Measurements from ENCODE around the gene CORO1A. TPM values are rescaled to one million over a fixed set of nuclear protein-coding genes. Genes with fewer than 3 reads are reported as not detected.
"Not testable (repeated sequence)": the region's sequence is repeated elsewhere in the genome, so short reads cannot be mapped to it uniquely, and the experiment has no call there.

CORO1A gene
- total RNA-seq, 1 experiment from 2014 or later: 0.95 TPM

DNA sequence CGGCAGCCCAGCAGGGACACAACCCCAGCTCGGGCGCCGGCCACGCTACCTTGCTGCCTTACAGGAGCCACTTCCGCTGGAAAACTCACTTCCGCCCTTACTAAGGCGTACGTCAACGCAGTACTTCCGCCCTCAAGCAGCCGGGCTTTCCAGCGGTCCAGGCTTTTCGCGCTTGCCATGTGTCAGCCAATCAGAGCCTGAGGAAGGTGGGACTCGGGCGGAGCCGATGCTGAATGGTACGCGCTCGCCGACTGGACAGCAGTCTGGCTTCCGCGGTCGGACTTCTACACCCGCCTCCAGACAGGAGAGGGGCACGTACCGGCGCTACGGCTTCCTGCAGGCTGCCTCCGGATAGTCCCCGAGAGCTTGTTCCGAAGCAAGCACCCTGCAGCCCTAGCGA, 10.2 kb downstream of the CORO1A start, which contains the start of the genes BOLA2B and SLX1A:
TSS of gene BOLA2B (minus strand) at position 52 of the 400 bp plus-strand sequence. CDS start 71 bp downstream, outside the sequence.
TSS of gene SLX1A (plus strand) at position 261 of the 400 bp plus-strand sequence. CDS start 210 bp downstream, outside the sequence.
- CTCF ChIA-PET; BruUV-seq (replicated peaks); H3K36me3 Mint-ChIP-seq (ENCODE audit: insufficient read depth, unreplicated experiment); H3K4me3 Mint-ChIP-seq (ENCODE audit: unreplicated experiment); intact Hi-C loops (cut with micrococcal nuclease; ENCODE audit: unreplicated experiment); H3K9me3 Mint-ChIP-seq (ENCODE audit: unreplicated experiment); POLR2A ChIA-PET; H3K36me3 ChIP-seq (ENCODE audit: control insufficient read depth, insufficient read depth, low read length); DNase-seq; H3K9me3 ChIP-seq; H3K27me3 ChIP-seq (replicated peaks; ENCODE audit: control insufficient read depth, insufficient read depth, low read length); H3K4me1 ChIP-seq; H3K27ac Mint-ChIP-seq (ENCODE audit: unreplicated experiment); H3K27me3 Mint-ChIP-seq (ENCODE audit: insufficient read depth, unreplicated experiment); H3K4me1 Mint-ChIP-seq (ENCODE audit: low read depth, unreplicated experiment): not testable (repeated sequence)
- H3K4me3 ChIP-seq (ENCODE audit: low read depth, low read length): peak within 1 kb of the TSS; percentile 26; the same call in 1 of the 2 replicates

DNA sequence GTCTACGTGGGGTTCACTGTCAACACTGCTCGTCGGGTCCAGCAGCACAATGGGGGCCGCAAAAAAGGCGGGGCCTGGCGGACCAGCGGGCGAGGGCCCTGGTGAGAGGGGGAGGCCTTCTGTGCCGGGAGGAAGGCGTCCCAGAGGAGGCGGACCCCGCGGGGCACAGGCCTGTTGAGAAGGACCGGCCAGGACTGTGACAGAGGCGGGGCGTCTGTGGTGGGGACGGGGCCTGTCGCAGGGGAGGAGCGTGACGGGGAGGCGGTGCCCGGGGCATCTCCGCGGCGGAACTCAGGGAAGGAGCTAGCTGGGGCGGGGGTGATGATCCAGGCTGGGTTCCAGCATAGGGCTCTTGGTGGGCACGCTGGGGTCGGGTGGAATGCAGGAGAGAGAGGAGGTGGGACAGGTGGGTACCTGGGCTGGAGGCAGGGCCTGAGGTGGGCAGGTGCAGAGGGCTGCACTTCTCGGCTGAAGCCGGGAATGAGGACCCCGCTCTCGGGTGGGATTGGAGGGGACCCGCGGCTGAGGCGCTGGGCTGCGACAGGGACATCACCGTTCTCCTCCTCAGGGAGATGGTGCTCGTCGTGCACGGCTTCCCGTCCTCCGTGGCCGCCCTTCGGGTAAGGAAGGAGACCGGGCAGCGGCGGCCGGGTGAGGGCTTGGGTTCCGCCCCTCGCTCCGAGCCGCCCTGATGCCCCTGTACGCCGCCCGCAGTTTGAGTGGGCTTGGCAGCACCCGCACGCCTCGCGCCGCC, 10.9 kb downstream of the CORO1A start:
- BruUV-seq (replicated peaks): TSS peak; percentile 93
- H3K4me1 ChIP-seq; H3K4me3 Mint-ChIP-seq (ENCODE audit: unreplicated experiment); intact Hi-C loops (cut with micrococcal nuclease; ENCODE audit: unreplicated experiment); H3K36me3 Mint-ChIP-seq (ENCODE audit: insufficient read depth, unreplicated experiment); H3K4me1 Mint-ChIP-seq (ENCODE audit: low read depth, unreplicated experiment); CTCF ChIA-PET; H3K27me3 ChIP-seq (replicated peaks; ENCODE audit: control insufficient read depth, insufficient read depth, low read length); POLR2A ChIA-PET; H3K9me3 ChIP-seq; DNase-seq; H3K27me3 Mint-ChIP-seq (ENCODE audit: insufficient read depth, unreplicated experiment); H3K27ac Mint-ChIP-seq (ENCODE audit: unreplicated experiment); H3K36me3 ChIP-seq (ENCODE audit: control insufficient read depth, insufficient read depth, low read length); H3K9me3 Mint-ChIP-seq (ENCODE audit: unreplicated experiment): not testable (repeated sequence)
- H3K4me3 ChIP-seq (ENCODE audit: low read depth, low read length): peak overlapping the region; percentile 26; the same call in 1 of the 2 replicates

DNA sequence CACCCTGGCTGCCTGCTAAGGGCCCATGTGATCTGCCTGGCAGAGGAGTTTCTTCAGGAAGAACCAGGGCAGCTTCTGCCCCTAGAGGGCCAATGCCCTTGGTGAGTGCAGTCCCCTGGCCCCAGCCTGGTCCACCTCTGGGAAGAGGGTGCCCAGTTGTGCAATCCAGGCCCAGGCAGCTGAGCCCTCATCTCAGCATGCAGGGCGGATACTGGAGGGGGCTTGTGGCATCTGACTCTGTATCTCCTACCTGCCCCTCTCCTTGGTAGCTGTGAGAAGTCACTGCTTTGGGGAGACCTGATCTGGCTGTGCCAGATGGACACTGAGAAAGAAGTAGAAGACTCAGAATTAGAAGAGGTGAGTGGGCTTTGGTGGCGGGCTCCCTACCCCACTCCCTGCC, 13.6 kb downstream of the CORO1A start:
- H3K27me3 Mint-ChIP-seq (ENCODE audit: insufficient read depth, unreplicated experiment); H3K9me3 ChIP-seq; H3K27me3 ChIP-seq (replicated peaks; ENCODE audit: control insufficient read depth, insufficient read depth, low read length); CTCF ChIA-PET; intact Hi-C loops (cut with micrococcal nuclease; ENCODE audit: unreplicated experiment); H3K4me3 Mint-ChIP-seq (ENCODE audit: unreplicated experiment); H3K4me1 Mint-ChIP-seq (ENCODE audit: low read depth, unreplicated experiment); H3K4me1 ChIP-seq; H3K4me3 ChIP-seq (ENCODE audit: low read depth, low read length); H3K27ac Mint-ChIP-seq (ENCODE audit: unreplicated experiment); H3K36me3 ChIP-seq (ENCODE audit: control insufficient read depth, insufficient read depth, low read length); H3K9me3 Mint-ChIP-seq (ENCODE audit: unreplicated experiment); POLR2A ChIA-PET; BruUV-seq (replicated peaks); H3K36me3 Mint-ChIP-seq (ENCODE audit: insufficient read depth, unreplicated experiment): not testable (repeated sequence)
- peak in 1 of 2 experiments; percentile 25 for DNase-seq

DNA sequence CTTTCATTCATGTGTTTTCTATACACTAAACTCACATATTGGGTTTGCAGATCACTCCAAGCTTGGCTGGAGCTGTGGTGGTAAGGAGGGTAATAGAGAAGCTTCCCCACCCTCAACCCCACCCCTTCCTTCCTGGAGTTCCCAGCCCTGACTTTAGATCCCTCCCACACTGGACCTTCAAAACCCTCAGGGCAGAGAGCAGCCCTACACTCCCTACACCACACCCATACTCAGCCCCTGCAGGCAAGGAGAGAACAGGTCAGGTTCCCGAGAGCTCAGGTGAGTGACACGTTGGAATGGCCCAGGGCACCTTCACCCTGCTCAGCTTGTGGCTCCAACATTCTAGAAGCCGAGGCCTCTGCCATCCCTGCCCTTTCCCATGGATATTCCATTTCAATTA, 15.6 kb downstream of the CORO1A start, which contains the start of gene SULT1A3:
TSS of gene SULT1A3 (plus strand) at position 207 of the 400 bp plus-strand sequence. CDS start 1,474 bp downstream, outside the sequence.
- H3K27me3 ChIP-seq (replicated peaks; ENCODE audit: control insufficient read depth, insufficient read depth, low read length); H3K27ac Mint-ChIP-seq (ENCODE audit: unreplicated experiment); intact Hi-C loops (cut with micrococcal nuclease; ENCODE audit: unreplicated experiment); H3K36me3 Mint-ChIP-seq (ENCODE audit: insufficient read depth, unreplicated experiment); H3K9me3 ChIP-seq; H3K4me3 ChIP-seq (ENCODE audit: low read depth, low read length); BruUV-seq (replicated peaks); H3K4me3 Mint-ChIP-seq (ENCODE audit: unreplicated experiment); H3K9me3 Mint-ChIP-seq (ENCODE audit: unreplicated experiment); CTCF ChIA-PET; POLR2A ChIA-PET; H3K27me3 Mint-ChIP-seq (ENCODE audit: insufficient read depth, unreplicated experiment); H3K36me3 ChIP-seq (ENCODE audit: control insufficient read depth, insufficient read depth, low read length); H3K4me1 Mint-ChIP-seq (ENCODE audit: low read depth, unreplicated experiment); DNase-seq; H3K4me1 ChIP-seq: not testable (repeated sequence)

DNA sequence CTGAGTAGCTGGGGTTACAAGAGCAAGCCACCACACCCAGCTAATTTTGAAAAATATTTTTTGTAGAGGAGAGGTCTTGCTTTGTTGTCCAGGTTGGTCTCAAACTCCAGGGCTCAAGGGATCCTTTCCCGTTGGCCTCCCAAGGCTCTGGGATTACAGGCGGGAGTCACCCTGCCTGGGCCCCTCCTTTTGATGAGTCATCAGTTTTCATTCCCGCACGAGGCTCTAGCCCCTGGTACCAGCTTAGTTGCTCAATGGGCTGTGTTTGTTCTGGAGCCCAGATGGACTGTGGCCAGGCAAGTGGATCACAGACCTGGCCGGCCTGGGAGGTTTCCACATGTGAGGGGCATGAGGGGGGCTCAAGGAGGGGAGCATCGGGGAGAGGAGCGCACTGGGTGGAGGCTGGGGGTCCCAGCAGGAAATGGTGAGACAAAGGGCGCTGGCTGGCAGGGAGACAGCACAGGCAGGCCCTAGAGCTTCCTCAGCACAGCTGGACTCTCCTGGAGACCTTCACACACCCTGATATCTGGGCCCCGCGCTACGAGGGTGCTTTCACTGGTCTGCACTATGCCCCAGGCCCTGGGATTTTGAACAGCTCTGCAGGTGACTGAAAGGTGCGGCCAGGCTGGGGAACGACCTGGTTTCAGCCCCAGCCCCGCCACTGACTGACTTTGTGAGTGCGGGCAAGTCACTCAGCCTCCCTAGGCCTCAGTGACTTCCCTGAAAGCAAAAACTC, 16.4 kb downstream of the CORO1A start:
- CTCF ChIA-PET; intact Hi-C loops (cut with micrococcal nuclease; ENCODE audit: unreplicated experiment); H3K4me3 Mint-ChIP-seq (ENCODE audit: unreplicated experiment): not testable (repeated sequence)

DNA sequence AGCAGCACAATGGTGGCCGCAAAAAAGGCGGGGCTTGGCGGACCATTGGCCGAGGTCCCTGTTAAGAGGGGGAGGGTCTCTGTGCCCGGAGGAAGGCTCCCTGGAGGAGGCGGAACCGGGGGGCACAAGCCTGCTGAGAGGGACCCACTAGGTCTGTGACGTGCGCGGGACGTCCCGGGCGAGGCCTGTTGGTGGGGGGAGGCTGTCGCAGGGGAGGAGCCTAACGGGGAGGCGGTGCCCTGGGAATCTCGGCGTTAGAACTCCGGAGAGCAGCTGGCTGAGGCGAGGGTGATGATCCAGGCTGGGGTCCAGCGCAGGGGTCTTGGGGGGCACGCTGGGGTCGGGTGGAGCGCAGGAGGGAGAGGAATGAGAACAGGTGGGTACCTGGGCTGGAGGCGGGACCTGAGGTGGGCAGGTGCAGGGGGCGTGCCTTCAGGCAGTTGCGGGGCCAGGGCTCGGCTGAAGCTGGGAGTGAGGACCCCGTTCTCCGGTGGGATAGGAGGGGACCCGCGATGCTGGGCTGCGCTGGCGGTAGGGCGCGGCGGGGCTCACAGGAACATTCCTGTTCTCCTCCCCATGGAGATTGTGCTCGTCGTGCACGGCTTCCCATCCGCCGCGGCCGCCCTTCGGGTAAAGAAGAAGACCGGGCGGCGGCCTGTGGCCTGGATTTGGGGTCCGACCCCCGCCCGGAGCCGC, 22.3 kb downstream of the CORO1A start:
- H3K9me3 ChIP-seq; H3K9me3 Mint-ChIP-seq (ENCODE audit: unreplicated experiment); H3K4me3 Mint-ChIP-seq (ENCODE audit: unreplicated experiment); H3K4me1 ChIP-seq; POLR2A ChIA-PET; CTCF ChIA-PET; H3K27me3 ChIP-seq (replicated peaks; ENCODE audit: control insufficient read depth, insufficient read depth, low read length); BruUV-seq (replicated peaks); H3K4me1 Mint-ChIP-seq (ENCODE audit: low read depth, unreplicated experiment); H3K27ac Mint-ChIP-seq (ENCODE audit: unreplicated experiment); H3K36me3 Mint-ChIP-seq (ENCODE audit: insufficient read depth, unreplicated experiment); H3K27me3 Mint-ChIP-seq (ENCODE audit: insufficient read depth, unreplicated experiment); intact Hi-C loops (cut with micrococcal nuclease; ENCODE audit: unreplicated experiment); H3K36me3 ChIP-seq (ENCODE audit: control insufficient read depth, insufficient read depth, low read length): not testable (repeated sequence)
- peak in 1 of 2 experiments; percentile 14 for DNase-seq
- H3K4me3 ChIP-seq (ENCODE audit: low read depth, low read length): peak overlapping the region; percentile 37

More for the DNA sequence above, 16.4 kb downstream of the CORO1A start:
- H3K4me1 ChIP-seq; H3K4me3 ChIP-seq (ENCODE audit: low read depth, low read length); H3K36me3 ChIP-seq (ENCODE audit: control insufficient read depth, insufficient read depth, low read length); H3K27me3 ChIP-seq (replicated peaks; ENCODE audit: control insufficient read depth, insufficient read depth, low read length); POLR2A ChIA-PET; H3K4me1 Mint-ChIP-seq (ENCODE audit: low read depth, unreplicated experiment); DNase-seq; BruUV-seq (replicated peaks); H3K27ac Mint-ChIP-seq (ENCODE audit: unreplicated experiment); H3K27me3 Mint-ChIP-seq (ENCODE audit: insufficient read depth, unreplicated experiment); H3K9me3 Mint-ChIP-seq (ENCODE audit: unreplicated experiment); H3K9me3 ChIP-seq; H3K36me3 Mint-ChIP-seq (ENCODE audit: insufficient read depth, unreplicated experiment): not testable (repeated sequence)

Data from Caco-2 (cell line).